ENCODE data around the gene AIFM3.

AIFM3 gene

DNA sequence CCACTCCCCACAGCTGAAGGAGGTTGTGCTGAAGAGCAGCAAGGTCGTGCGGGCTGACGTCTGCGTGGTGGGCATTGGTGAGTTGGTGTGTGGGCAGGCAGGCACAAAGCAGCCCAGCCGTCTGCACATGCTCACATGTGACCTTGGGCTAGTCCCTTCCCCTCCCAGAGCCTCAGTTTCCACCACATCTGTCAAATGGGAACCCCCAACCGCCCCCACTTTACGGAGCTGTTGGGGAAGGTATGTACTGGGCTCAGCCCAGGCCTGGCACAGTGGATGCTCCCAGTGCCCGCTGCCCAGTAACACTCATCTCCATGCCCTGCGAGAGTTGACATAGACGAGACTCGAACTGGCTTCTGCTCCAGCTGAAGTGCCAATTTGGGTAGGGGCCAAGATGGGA, 10.0 kb downstream of the AIFM3 start:
- H3K27me3 Mint-ChIP-seq (ENCODE audit: low read depth) = peaks cover 11% of the 10 kb centered on the region
- H3K9me3 Mint-ChIP-seq = peaks cover 3% of the 10 kb centered on the region
- H3K4me3 Mint-ChIP-seq = no peak overlapping the region
- no peak overlapping the region for H3K27ac Mint-ChIP-seq
- TF ChIP-seq, protein P1, sequence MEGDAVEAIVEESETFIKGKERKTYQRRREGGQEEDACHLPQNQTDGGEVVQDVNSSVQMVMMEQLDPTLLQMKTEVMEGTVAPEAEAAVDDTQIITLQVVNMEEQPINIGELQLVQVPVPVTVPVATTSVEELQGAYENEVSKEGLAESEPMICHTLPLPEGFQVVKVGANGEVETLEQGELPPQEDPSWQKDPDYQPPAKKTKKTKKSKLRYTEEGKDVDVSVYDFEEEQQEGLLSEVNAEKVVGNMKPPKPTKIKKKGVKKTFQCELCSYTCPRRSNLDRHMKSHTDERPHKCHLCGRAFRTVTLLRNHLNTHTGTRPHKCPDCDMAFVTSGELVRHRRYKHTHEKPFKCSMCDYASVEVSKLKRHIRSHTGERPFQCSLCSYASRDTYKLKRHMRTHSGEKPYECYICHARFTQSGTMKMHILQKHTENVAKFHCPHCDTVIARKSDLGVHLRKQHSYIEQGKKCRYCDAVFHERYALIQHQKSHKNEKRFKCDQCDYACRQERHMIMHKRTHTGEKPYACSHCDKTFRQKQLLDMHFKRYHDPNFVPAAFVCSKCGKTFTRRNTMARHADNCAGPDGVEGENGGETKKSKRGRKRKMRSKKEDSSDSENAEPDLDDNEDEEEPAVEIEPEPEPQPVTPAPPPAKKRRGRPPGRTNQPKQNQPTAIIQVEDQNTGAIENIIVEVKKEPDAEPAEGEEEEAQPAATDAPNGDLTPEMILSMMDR (IDR thresholded peaks at IDR 0.05; ENCODE audit: unreplicated experiment in 3 of 3) = no peak
- peaks cover 14% of the 10 kb centered on the region for H3K4me1 Mint-ChIP-seq
- no peaks in the 10 kb centered on the region for H3K36me3 Mint-ChIP-seq (ENCODE audit: low read depth)

DNA sequence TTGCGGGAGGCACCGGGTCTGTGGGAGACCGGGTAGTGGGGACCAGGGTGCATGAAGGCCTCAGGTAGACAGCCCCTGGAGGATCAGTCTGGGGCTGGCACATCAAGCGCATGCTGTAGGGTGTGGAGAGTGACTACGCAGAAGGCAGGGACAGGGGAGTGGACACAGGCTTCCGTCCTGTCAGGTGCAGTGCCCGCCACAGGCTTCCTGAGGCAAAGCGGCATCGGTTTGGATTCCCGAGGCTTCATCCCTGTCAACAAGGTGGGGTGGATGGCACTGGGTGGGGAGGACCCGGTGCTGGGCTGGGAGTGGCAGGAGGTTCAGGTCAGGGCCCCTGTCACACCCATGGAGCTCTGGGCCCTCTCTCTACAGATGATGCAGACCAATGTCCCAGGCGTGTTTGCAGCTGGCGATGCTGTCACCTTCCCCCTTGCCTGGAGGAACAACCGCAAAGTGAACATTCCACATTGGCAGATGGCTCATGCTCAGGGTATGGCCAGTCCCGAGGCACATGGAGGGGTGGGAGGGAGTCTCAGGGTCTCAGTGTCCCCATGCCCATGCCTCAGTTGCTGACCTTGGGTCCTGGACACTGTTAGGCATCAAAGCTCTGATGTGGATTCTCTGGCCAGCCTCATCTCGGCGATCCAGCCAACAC, 10.6 kb downstream of the AIFM3 start:
- no peaks in the 10 kb centered on the region for H3K36me3 Mint-ChIP-seq (ENCODE audit: low read depth)
- peaks cover 3% of the 10 kb centered on the region for H3K9me3 Mint-ChIP-seq
- H3K27ac Mint-ChIP-seq = no peak overlapping the region
- peaks cover 14% of the 10 kb centered on the region for H3K4me1 Mint-ChIP-seq
- peaks cover 11% of the 10 kb centered on the region for H3K27me3 Mint-ChIP-seq (ENCODE audit: low read depth)
- TF ChIP-seq, protein P1 (IDR thresholded peaks at IDR 0.05; ENCODE audit: unreplicated experiment in 3 of 3) = no peak
- H3K4me3 Mint-ChIP-seq = no peak overlapping the region

DNA sequence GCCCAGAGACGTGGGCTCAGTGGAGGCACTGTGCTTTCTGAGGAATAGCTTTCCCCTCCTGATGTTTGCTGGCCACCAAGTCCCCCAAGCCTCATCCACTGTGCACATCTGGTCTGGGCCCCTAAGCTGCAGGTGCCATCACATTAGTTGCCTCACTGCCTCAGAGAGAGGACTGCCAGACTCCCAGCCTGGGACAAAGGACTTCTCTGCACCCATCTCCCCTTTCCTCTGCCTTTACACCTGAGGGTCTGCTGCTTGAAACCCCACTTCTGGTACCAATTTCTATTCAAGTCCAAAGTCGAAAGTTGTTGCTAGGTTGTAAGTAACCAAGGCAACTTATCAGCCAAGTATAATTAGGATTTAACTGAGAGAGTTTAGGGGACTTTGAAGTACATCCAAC, 11.4 kb downstream of the AIFM3 start:
- H3K27me3 Mint-ChIP-seq (ENCODE audit: low read depth) = peaks cover 11% of the 10 kb centered on the region

DNA sequence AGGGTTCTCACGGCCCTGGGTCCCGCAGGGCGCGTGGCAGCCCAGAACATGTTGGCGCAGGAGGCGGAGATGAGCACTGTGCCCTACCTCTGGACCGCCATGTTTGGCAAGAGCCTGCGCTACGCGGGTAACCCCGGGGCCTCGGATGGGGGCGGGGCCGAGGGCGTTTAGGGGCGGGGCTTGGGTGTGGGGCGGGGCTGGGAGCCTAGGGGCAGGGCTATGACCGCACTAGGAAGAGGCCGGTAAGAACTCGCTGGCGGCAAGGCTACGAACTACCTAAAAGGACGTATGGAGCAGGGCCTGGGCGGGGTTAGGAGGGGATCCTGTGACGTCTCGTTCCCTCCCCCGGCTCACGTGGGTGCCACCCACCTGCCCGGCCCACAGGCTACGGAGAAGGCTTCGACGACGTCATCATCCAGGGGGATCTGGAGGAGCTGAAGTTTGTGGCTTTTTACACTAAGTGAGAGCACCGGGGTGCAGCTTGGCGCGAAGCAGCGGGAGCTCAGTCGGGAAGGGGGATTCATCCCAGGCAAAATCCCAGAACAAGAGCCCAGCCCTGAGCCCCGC, 12.3 kb downstream of the AIFM3 start:
- Mint-ChIP-seq H3K27ac (peak overlapping the region in 2 of 3 experiments; percentile 55 to 95), H3K36me3 (ENCODE audit: low read depth) (peaks cover 5% of the 10 kb centered on the region), H3K27me3 (ENCODE audit: low read depth) (peaks cover 11% of the 10 kb centered on the region), H3K9me3 (peaks cover 3% of the 10 kb centered on the region), H3K4me1 (peaks cover 14% of the 10 kb centered on the region), H3K4me3 (peak overlapping the region; percentile 80 to 99 (median 87))
- TF ChIP-seq, protein P1 (IDR thresholded peaks at IDR 0.05; ENCODE audit: unreplicated experiment in 3 of 3) = no peak

More for the DNA sequence above, 11.4 kb downstream of the AIFM3 start:
- peaks cover 3% of the 10 kb centered on the region for H3K9me3 Mint-ChIP-seq
- peaks cover 14% of the 10 kb centered on the region for H3K4me1 Mint-ChIP-seq
- TF ChIP-seq, protein P1 (IDR thresholded peaks at IDR 0.05; ENCODE audit: unreplicated experiment in 3 of 3) = no peak
- peak overlapping the region in 1 of 3 experiments; percentile 73 for H3K4me3 Mint-ChIP-seq
- no peaks in the 10 kb centered on the region for H3K36me3 Mint-ChIP-seq (ENCODE audit: low read depth)
- H3K27ac Mint-ChIP-seq = no peak overlapping the region

DNA sequence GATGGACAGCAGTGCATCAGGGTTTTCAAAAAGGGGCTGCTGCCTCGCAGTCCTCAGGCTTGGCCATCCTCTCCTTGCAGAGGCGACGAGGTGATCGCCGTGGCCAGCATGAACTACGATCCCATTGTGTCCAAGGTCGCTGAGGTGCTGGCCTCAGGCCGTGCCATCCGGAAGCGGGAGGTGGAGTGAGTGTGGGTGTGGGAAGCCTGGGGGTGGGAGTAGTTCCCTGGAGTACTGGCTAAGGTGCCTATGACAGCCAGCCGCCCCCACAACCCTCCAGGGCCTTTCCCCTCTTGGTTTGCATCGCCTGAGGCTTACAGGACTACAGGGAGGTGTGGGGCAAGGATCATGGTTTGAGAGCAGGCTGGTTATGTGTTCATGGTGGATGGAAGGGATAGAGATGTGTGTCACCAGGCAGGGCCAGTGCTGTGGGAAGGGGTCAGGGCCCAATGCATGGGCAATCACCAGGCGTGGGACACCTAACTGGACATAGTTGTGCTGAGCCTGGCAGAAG, 12.9 kb downstream of the AIFM3 start:
- peaks cover 11% of the 10 kb centered on the region for H3K27me3 Mint-ChIP-seq (ENCODE audit: low read depth)
- peak overlapping the region; percentile 80 to 99 (median 87) for H3K4me3 Mint-ChIP-seq
- peak overlapping the region in 2 of 3 experiments; percentile 47 to 64 for H3K27ac Mint-ChIP-seq
- TF ChIP-seq, protein P1 (IDR thresholded peaks at IDR 0.05; ENCODE audit: unreplicated experiment in 3 of 3) = no peak
- peaks cover 5% of the 10 kb centered on the region for H3K36me3 Mint-ChIP-seq (ENCODE audit: low read depth)
- peaks cover 14% of the 10 kb centered on the region for H3K4me1 Mint-ChIP-seq
- H3K9me3 Mint-ChIP-seq = peaks cover 3% of the 10 kb centered on the region

All from nephron (organoid).